BE2C (cell line): Measurements from ENCODE around the gene TFB1M.

Experiments
- DNase-seq: peaks from one replicate; pipeline ENCODE4 v3.0.0-alpha.2; 2020
- H3K27me3 ChIP-seq: fragments of 250-450 bp; sonication (Bioruptor Pico); 2 replicates; pipeline ENCODE4 v1.5.1; 2020; ENCODE audit warnings: mild to moderate bottlenecking
- H3K36me3 ChIP-seq: fragments of 250-450 bp; sonication (Bioruptor Pico); 2 replicates; pipeline ENCODE4 v1.5.1; 2020; ENCODE audit warnings: mild to moderate bottlenecking
- H3K4me1 ChIP-seq: fragments of 250-450 bp; sonication (Bioruptor Pico); 2 replicates; pipeline ENCODE4 v1.5.1; 2020
- H3K4me3 ChIP-seq: 2 replicates; pipeline ENCODE4 v1.5.1; 2011; ENCODE audit warnings: low read depth, low read length
- H3K9me3 ChIP-seq: fragments of 250-450 bp; sonication (Bioruptor Pico); 2 replicates; pipeline ENCODE4 v1.5.1; 2020
- CTCF ChIP-seq: IDR thresholded peaks from 2 replicates; pipeline ENCODE4 v1.5.1; 2012; ENCODE audit warnings: mild to moderate bottlenecking, low read depth, low read length

Gene TFB1M

GRCh38 chr6:155248008-155249001 lies 66.0 kb downstream of the TFB1M start:
- no peaks in the 10 kb centered on the region for H3K27me3 ChIP-seq
- peak; percentile 83 for TF ChIP-seq CTCF
- no peak overlapping the region for H3K4me3 ChIP-seq
- no peaks in the 10 kb centered on the region for H3K9me3 ChIP-seq
- DNase-seq = peak; percentile 55
- no peaks in the 10 kb centered on the region for H3K4me1 ChIP-seq
- peaks cover 16% of the 10 kb centered on the region for H3K36me3 ChIP-seq

GRCh38 chr6:155247618-155248007 lies 66.7 kb downstream of the TFB1M start:
- DNase-seq = no peak
- no peaks in the 10 kb centered on the region for H3K4me1 ChIP-seq
- H3K9me3 ChIP-seq = no peaks in the 10 kb centered on the region
- no peak for TF ChIP-seq CTCF
- H3K4me3 ChIP-seq = no peak overlapping the region
- H3K27me3 ChIP-seq = no peaks in the 10 kb centered on the region
- peaks cover 12% of the 10 kb centered on the region for H3K36me3 ChIP-seq

- Histone ChIP-seq H3K9me3 (no peaks in the 10 kb centered on the region), H3K4me1 (no peaks in the 10 kb centered on the region), H3K36me3 (peaks cover 10% of the 10 kb centered on the region), H3K27me3 (no peaks in the 10 kb centered on the region), H3K4me3 (no peak overlapping the region)
- TF ChIP-seq CTCF = no peak
- DNase-seq = no peak
Measured at GRCh38 chr6:155246825-155247224, 67.5 kb downstream of the TFB1M start.

- DNase-seq = no peak
- no peaks in the 10 kb centered on the region for H3K9me3 ChIP-seq
- no peak overlapping the region for H3K4me3 ChIP-seq
- no peak for TF ChIP-seq CTCF
- H3K36me3 ChIP-seq = peaks cover 10% of the 10 kb centered on the region
- no peaks in the 10 kb centered on the region for H3K27me3 ChIP-seq
- no peaks in the 10 kb centered on the region for H3K4me1 ChIP-seq
Measured at GRCh38 chr6:155245831-155246230, 68.5 kb downstream of the TFB1M start.

- no peak for TF ChIP-seq CTCF
- no peak overlapping the region for H3K4me3 ChIP-seq
- H3K27me3 ChIP-seq = no peaks in the 10 kb centered on the region
- peaks cover 7% of the 10 kb centered on the region for H3K36me3 ChIP-seq
- DNase-seq = no peak
- H3K9me3 ChIP-seq = no peaks in the 10 kb centered on the region
- no peaks in the 10 kb centered on the region for H3K4me1 ChIP-seq
Measured at GRCh38 chr6:155245193-155245592, 69.1 kb downstream of the TFB1M start.

GRCh38 chr6:155244434-155244833 lies 69.8 kb downstream of the TFB1M start:
- no peak for TF ChIP-seq CTCF
- no peaks in the 10 kb centered on the region for H3K9me3 ChIP-seq
- peaks cover 4% of the 10 kb centered on the region for H3K36me3 ChIP-seq
- H3K27me3 ChIP-seq = no peaks in the 10 kb centered on the region
- no peak overlapping the region for H3K4me3 ChIP-seq
- DNase-seq = no peak
- no peaks in the 10 kb centered on the region for H3K4me1 ChIP-seq
